ENCODE data around the gene ZNF682. TPM values are rescaled to one million over a fixed set of nuclear protein-coding genes. Genes with fewer than 3 reads are reported as not detected.

The ZNF682 gene
- total and polyA plus RNA-seq, 2 of the 13 experiments (the other 11 are each of a cell fraction or from before 2014, with no cell fraction given): 2.0 to 7.2 TPM

- TF ChIP-seq ARID4A (CRISPR knock-in tag; IDR thresholded peaks at IDR 0.05; ENCODE audit: borderline replicate concordance) (peak; percentile 83; the same call in 1 of the 2 replicates), CERS6 (CRISPR knock-in tag; IDR thresholded peaks at IDR 0.05) (no peak), ZNF800 (CRISPR knock-in tag; IDR thresholded peaks at IDR 0.05) (no peak), GABPB1 (CRISPR knock-in tag; IDR thresholded peaks at IDR 0.05) (peak; percentile 88), ZNF567 (CRISPR knock-in tag; IDR thresholded peaks at IDR 0.05; ENCODE audit: borderline replicate concordance) (no peak), ZFP62 (CRISPR knock-in tag; IDR thresholded peaks at IDR 0.05) (no peak), ZNF549 (CRISPR knock-in tag; IDR thresholded peaks at IDR 0.05) (no peak), ZNF572 (CRISPR knock-in tag; IDR thresholded peaks at IDR 0.05) (no peak), NBN (conservative IDR thresholded peaks at IDR 0.05) (no peak), ZNF703 (CRISPR knock-in tag; IDR thresholded peaks at IDR 0.05; ENCODE audit: borderline replicate concordance) (no peak), ISL2 (CRISPR knock-in tag; IDR thresholded peaks at IDR 0.05) (no peak), MBD4 (IDR thresholded peaks at IDR 0.05; ENCODE audit: borderline replicate concordance, low read length) (no peak), CSRNP1 (CRISPR knock-in tag; IDR thresholded peaks at IDR 0.05) (peak; percentile 48; the same call in 1 of the 2 replicates), ZBTB44 (CRISPR knock-in tag; IDR thresholded peaks at IDR 0.05) (no peak), ZMYM3 (CRISPR knock-in tag; IDR thresholded peaks at IDR 0.05) (no peak), NAIF1 (CRISPR knock-in tag; IDR thresholded peaks at IDR 0.05; ENCODE audit: borderline replicate concordance) (no peak), CHD4 (IDR thresholded peaks at IDR 0.05; ENCODE audit: borderline replicate concordance, low read length) (no peak), NCOR1 (IDR thresholded peaks at IDR 0.05; ENCODE audit: borderline replicate concordance, low read length) (peak; percentile 22; the same call in 1 of the 2 replicates)
Measured at GRCh38 chr19:20039203-20039723, at the start of gene ZNF682 (continued).

All from HepG2 (cell line).